Central memory CD8-positive, alpha-beta T cell (primary cell): Measurements from ENCODE around the gene CDK6.
A peak's percentile ranks its signal among the peaks of the same experiment; 100 is the strongest.

Experiments
- ATAC-seq: fragments of 150-1000 bp; cut with Tn5 transposase; replicated peaks from 2 replicates; pipeline ENCODE4 v1.10.0; 2022; ENCODE audit warnings: mild to moderate bottlenecking, moderate FRiP score, moderate number of reproducible peaks; ENCODE audit not compliant: poor library complexity, severe bottlenecking; ENCODE audit errors: extremely low read depth
- DNase-seq, 2 donors: peaks; one replicate each; pipeline ENCODE4 v3.0.0; 2021; ENCODE audit warnings: low spot score in 2 of 2
- H3K27ac Mint-ChIP-seq: one replicate; pipeline ENCODE4 v1.8.0; 2022; ENCODE audit warnings: low read depth, mild to moderate bottlenecking, moderate library complexity, mixed read lengths
- H3K27me3 Mint-ChIP-seq: one replicate; pipeline ENCODE4 v1.8.0; 2022; ENCODE audit warnings: mixed read lengths
- H3K36me3 Mint-ChIP-seq: one replicate; pipeline ENCODE4 v1.8.0; 2022; ENCODE audit warnings: mild to moderate bottlenecking, moderate library complexity, mixed read lengths; ENCODE audit not compliant: insufficient read depth
- H3K4me1 Mint-ChIP-seq: one replicate; pipeline ENCODE4 v1.8.0; 2022; ENCODE audit warnings: mixed read lengths
- H3K4me3 Mint-ChIP-seq: one replicate; pipeline ENCODE4 v1.8.0; 2022; ENCODE audit warnings: mild to moderate bottlenecking, moderate library complexity, mixed read lengths
- H3K9me3 Mint-ChIP-seq: one replicate; pipeline ENCODE4 v1.8.0; 2022; ENCODE audit warnings: mixed read lengths

The CDK6 gene

DNA sequence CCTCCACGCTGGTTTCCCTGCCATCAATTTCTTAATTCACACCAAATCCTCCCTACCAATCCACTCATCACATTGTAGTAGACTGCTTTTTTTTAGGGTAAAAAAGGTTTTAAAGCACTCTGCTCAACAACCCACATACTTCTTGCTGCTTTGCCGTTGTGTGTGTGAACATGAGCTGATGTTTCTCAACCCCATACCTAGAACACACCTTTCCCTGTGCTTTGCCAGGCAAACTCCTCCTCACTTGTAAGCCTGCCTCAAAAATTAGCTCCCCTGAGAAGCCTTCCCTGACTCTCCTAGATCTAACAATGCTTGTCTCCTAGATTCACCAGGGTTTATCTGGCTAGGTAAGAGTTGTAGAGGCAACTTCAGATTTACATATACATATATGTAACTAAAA, 127.2 kb downstream of the CDK6 start:
- ATAC-seq (no peak), DNase-seq (no peak)
- Mint-ChIP-seq H3K4me1 (peaks cover 21% of the 10 kb centered on the region), H3K9me3 (no peaks in the 10 kb centered on the region), H3K27ac (no peak overlapping the region), H3K4me3 (no peak overlapping the region), H3K27me3 (no peaks in the 10 kb centered on the region), H3K36me3 (peaks cover 2% of the 10 kb centered on the region)

DNA sequence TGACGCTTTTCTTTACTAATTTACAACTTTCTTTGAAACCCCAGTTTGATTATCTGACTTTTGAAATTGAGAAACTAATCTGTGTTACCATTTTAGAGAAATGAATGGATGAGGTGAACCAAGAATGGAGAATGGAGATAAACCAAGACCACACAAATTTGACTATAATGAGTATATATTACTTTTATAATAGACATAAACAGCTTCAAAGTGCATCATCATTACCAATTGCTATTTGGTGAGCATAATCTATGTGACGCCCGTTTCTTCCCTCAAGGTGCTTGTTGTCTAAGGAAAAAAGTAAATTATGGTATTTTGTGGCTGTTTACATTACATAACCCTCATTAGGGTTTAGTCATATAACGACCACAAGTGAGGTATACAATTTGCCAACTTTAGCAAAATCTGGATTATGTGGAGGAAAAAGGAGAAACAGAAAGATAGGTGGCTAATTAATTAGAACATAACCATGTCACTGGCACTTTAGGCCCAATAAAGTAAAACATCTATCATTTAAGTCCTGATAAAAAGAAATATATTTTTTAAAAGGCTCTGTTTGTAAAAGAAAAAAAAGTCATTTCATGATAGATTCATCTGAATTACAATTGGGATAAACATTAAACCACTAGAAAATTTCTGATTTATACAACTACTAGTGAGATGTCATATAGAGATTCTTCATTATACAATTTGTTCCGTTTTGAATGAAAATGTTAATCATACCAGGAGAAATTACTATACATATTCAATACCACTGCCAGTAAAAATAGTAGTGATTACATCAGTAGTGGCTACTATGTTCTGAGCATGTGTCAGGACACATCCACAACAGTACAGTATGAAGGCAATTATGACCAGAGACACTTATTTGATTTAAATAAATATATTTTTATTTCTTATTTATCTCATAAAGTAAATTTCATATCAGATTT, 128.0 kb downstream of the CDK6 start:
- Mint-ChIP-seq H3K27me3 (no peaks in the 10 kb centered on the region), H3K4me1 (peaks cover 17% of the 10 kb centered on the region), H3K27ac (peak overlapping the region; percentile 38), H3K36me3 (peaks cover 2% of the 10 kb centered on the region), H3K4me3 (no peak overlapping the region), H3K9me3 (no peaks in the 10 kb centered on the region)
- ATAC-seq (no peak), DNase-seq (no peak)

DNA sequence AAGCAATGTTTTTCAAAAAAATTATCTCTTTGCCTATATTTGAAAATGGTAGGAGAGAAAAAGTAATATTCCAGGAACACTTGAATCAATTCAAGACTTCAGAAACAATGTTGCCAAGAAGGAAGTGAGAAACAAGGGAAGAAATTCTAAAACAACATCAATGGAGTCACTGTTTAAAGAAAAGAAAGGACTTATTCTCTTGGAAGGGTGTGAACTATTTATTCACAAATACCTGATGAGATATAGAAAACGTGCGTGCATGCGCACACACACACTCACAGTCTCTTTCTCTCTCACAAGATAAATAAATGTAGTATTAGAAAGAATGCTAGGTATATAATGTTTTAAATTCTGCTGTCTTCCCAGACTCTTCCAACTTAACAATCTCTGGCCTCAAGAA, 128.9 kb downstream of the CDK6 start:
- Mint-ChIP-seq H3K4me1 (peaks cover 17% of the 10 kb centered on the region), H3K27ac (no peak overlapping the region), H3K4me3 (no peak overlapping the region), H3K9me3 (no peaks in the 10 kb centered on the region), H3K27me3 (no peaks in the 10 kb centered on the region), H3K36me3 (peaks cover 2% of the 10 kb centered on the region)
- ATAC-seq, result no peak
- DNase-seq, result no peak

DNA sequence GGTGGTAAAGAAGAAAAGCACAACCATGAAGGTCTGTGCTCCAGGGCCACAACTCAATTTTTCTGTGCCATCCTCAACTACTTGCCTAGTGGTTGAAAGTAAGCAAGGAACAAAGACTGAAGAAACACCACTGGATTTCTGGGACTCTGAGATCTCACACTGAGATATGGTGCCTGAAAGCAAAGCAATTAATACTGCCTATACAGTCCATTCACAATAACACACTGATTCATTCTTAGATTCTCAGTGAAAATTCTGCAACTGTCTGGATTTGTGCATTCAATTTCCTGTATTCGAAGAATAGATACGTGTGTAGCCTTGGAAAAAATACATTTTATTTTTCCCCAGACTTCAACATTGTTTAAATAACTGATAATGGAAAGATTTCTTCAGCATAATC, 129.8 kb downstream of the CDK6 start:
- Mint-ChIP-seq H3K27me3 (no peaks in the 10 kb centered on the region), H3K27ac (no peak overlapping the region), H3K4me1 (peaks cover 17% of the 10 kb centered on the region), H3K4me3 (no peak overlapping the region), H3K9me3 (no peaks in the 10 kb centered on the region), H3K36me3 (peaks cover 2% of the 10 kb centered on the region)
- ATAC-seq (no peak), DNase-seq (no peak)

DNA sequence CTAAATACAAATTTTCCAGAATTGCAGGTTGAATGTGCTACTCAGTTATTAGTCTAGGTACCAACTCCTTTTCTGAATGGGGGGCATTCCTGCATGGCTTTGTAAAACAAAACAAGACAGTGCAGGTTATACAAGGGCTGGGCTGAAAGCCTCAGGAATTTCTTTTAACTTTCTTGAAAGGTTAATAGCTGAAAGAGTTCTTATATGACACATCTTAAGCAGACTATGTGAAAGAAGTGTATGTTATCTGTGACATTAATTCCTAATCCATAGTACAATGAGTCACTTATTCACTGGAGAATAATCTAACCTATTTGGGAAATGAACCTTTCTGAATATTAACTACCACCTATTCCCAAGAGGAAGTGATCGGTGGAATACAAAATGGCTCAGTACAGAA, 130.5 kb downstream of the CDK6 start:
- H3K4me1 Mint-ChIP-seq, result peaks cover 17% of the 10 kb centered on the region
- no peak overlapping the region for H3K27ac Mint-ChIP-seq
- H3K27me3 Mint-ChIP-seq, result no peaks in the 10 kb centered on the region
- no peak overlapping the region for H3K4me3 Mint-ChIP-seq
- DNase-seq, result no peak
- peaks cover 1% of the 10 kb centered on the region for H3K36me3 Mint-ChIP-seq
- no peaks in the 10 kb centered on the region for H3K9me3 Mint-ChIP-seq
- ATAC-seq, result no peak

DNA sequence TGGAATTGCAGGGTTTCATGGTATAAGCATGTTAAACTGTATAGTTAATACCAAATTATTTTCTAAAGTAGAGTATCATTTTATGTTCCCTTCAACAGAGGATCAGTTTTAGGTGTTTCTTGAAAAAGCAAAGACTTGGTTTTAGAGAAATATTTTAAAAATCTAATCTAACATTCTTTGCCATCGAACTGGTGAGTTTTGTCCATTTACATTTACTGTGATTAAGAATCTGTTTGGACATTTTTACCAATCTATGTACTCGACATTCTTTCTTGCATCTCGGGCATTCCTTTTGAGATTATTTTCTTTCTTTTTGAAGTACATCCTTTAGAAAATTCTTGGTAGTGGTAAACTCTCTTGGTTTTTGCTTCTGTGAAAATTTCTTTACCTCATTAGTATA, 131.5 kb downstream of the CDK6 start:
- peaks cover 24% of the 10 kb centered on the region for H3K4me1 Mint-ChIP-seq
- no peaks in the 10 kb centered on the region for H3K9me3 Mint-ChIP-seq
- H3K4me3 Mint-ChIP-seq, result no peak overlapping the region
- DNase-seq (no peak), ATAC-seq (no peak)
- no peaks in the 10 kb centered on the region for H3K27me3 Mint-ChIP-seq
- no peak overlapping the region for H3K27ac Mint-ChIP-seq
- peaks cover 1% of the 10 kb centered on the region for H3K36me3 Mint-ChIP-seq

DNA sequence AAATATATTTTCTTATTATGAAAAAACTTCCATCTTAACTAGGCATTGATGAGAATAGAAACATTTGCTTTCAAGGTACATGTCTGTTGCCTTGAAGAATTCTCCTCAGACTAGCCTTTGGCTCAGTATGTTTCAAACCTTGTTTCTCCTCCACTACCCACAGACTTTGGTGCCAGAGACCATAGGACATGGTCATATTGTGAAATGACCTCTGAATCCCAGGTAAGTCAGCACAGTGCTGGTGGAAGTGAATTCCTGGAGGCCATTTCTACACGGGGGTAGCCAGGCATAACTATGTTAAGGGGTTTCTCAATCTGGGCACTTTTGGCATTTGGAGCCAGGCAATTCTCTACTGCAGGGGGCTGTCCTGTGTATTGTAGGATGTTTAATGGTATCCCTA, 133.8 kb downstream of the CDK6 start:
- no peak for DNase-seq
- peaks cover 1% of the 10 kb centered on the region for H3K36me3 Mint-ChIP-seq
- H3K27me3 Mint-ChIP-seq, result no peaks in the 10 kb centered on the region
- no peak for ATAC-seq
- H3K4me3 Mint-ChIP-seq, result no peak overlapping the region
- H3K4me1 Mint-ChIP-seq, result peaks cover 12% of the 10 kb centered on the region
- H3K9me3 Mint-ChIP-seq, result no peaks in the 10 kb centered on the region
- no peak overlapping the region for H3K27ac Mint-ChIP-seq

DNA sequence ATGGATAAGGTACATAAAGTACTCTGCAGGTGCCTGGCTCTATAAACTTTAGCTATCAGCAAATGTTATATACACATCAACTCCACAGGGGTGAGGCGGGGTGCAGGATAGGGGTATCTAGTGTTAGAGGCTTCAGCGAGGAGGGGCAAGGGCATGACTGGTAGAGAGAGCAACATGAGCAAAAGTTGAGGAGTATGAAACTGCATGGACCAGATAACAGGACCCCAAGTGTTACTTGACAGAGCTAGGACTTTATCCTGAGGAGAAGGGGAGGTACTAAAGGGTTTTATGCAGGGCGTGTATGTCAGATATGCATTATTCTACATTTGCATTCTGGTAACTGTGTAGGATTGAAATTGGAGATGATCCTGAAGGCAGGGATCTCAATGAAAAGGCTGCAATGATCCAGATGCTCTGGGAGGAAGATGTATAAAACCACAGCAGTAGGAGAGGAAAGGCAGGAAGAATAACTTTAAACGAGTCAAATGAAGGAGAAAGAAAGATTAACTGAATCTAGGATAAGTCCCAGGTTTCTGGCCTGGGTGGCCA, 136.3 kb downstream of the CDK6 start:
- H3K27ac Mint-ChIP-seq, result peak overlapping the region; percentile 14
- H3K4me1 Mint-ChIP-seq, result peaks cover 7% of the 10 kb centered on the region
- DNase-seq (no peak), ATAC-seq (no peak)
- H3K36me3 Mint-ChIP-seq, result peaks cover 4% of the 10 kb centered on the region
- no peaks in the 10 kb centered on the region for H3K9me3 Mint-ChIP-seq
- no peak overlapping the region for H3K4me3 Mint-ChIP-seq
- no peaks in the 10 kb centered on the region for H3K27me3 Mint-ChIP-seq

DNA sequence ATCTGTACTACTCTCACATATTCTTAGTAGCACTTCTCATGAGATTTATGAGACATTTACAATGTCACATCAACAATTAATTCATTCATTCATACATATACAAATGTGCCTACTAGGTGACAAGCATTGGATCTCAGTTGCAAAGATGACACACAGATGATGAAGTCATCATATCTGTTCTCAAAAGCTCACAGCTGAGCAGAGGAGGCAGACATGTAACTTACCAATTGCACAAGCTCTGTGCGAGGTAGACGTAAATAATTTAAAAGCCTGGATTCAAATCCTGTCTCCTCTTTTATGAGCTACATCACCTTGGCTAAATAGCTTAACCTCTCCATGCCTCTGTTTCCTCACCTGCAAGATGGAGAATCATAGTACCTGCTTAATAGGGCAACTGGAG, 136.8 kb downstream of the CDK6 start:
- Mint-ChIP-seq H3K36me3 (peaks cover 4% of the 10 kb centered on the region), H3K27me3 (no peaks in the 10 kb centered on the region), H3K27ac (peak overlapping the region; percentile 14), H3K9me3 (no peaks in the 10 kb centered on the region), H3K4me1 (peaks cover 7% of the 10 kb centered on the region), H3K4me3 (no peak overlapping the region)
- no peak for ATAC-seq
- no peak for DNase-seq

DNA sequence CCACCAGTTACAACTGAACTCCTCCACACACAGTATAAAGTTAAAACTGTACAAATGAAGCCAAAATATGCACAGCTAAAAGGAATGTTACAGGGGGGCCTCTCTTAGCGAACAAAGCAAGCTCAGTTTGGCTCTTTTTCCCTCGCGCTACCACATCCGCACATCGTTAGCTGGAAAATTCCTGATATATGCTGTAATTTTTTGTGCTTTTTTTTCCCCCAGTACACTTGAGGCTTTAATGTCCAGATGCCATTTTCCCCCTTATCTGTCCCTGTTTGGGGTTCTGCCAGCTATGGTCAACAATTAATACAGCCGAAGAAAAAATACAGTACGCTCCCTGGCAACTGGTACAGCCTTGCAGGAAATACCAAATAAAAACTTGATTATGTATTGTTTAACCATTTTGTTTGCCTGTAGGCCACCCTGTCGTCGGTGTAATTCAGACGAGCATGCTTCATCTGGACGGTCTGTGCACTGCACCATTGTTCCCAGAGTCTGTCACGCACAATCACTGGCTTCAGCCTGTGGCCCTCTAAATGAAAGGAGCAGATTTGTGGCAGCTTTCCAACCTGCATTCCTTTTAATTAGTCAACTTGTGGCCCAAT, 138.0 kb downstream of the CDK6 start:
- no peaks in the 10 kb centered on the region for H3K9me3 Mint-ChIP-seq
- no peak for DNase-seq
- H3K36me3 Mint-ChIP-seq, result peaks cover 5% of the 10 kb centered on the region
- H3K27ac Mint-ChIP-seq, result no peak overlapping the region
- H3K4me3 Mint-ChIP-seq, result no peak overlapping the region
- ATAC-seq, result no peak
- H3K4me1 Mint-ChIP-seq, result peaks cover 7% of the 10 kb centered on the region
- H3K27me3 Mint-ChIP-seq, result no peaks in the 10 kb centered on the region

DNA sequence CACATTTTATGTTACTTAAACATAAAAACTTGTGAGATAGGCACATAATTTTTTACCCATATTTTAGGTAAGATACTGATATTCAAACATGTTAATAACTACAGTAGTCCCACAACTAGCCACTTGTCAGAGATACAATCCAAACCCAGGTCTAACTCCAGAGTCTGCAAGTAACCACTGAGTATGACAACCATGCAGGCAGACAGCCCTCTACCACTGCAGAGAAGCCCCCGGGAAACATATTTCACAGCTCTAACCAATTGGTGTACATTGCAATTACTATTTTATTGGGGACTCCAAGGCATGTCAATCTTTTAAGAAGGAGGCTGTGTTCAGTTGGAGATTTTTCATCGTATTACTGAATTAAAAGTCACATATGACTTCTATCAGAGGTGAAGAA, 139.0 kb downstream of the CDK6 start:
- H3K27ac Mint-ChIP-seq, result no peak overlapping the region
- DNase-seq, result no peak
- H3K27me3 Mint-ChIP-seq, result no peaks in the 10 kb centered on the region
- no peak for ATAC-seq
- peaks cover 5% of the 10 kb centered on the region for H3K36me3 Mint-ChIP-seq
- no peaks in the 10 kb centered on the region for H3K9me3 Mint-ChIP-seq
- peaks cover 7% of the 10 kb centered on the region for H3K4me1 Mint-ChIP-seq
- H3K4me3 Mint-ChIP-seq, result no peak overlapping the region

DNA sequence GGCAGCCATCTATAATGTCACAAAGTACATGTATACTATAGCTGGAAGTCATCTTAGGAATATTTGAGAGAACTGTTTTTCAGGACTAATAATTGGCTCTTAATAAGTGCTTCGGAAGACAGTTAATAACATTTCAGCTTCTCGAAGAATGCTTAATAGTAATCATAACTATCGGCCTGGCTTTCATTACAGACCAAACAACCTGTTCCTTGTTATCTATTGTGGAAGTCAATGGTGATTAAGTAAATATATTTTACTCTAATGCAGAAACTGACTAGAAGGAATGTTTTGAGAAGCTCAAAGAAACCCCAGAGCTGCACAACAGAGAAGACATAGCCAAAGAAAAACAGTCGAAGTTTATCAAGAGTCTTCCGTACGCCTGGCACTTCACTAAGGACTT, 139.4 kb downstream of the CDK6 start:
- DNase-seq, result no peak
- Mint-ChIP-seq H3K9me3 (no peaks in the 10 kb centered on the region), H3K4me3 (no peak overlapping the region), H3K27ac (no peak overlapping the region), H3K27me3 (no peaks in the 10 kb centered on the region), H3K36me3 (peaks cover 5% of the 10 kb centered on the region), H3K4me1 (peaks cover 7% of the 10 kb centered on the region)
- no peak for ATAC-seq

DNA sequence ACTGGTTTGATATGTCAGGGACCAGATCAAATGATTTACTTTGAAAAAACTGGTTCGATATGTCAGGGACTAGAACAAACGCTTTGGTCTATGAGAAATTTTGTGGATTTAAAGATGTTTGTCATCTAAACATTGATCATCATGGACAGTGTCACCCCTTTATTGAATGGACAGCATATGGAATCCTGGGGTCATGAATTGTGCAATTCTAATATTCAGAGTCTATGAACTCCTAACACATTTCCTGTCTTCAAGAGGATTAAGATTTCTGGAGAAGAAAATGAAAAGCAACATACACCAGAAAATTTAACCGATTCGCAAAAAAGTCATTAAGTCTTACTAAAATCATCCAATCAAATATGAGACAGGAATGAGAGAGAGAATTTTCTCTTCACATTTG, 139.8 kb downstream of the CDK6 start:
- Mint-ChIP-seq H3K27ac (no peak overlapping the region), H3K27me3 (no peaks in the 10 kb centered on the region), H3K4me3 (no peak overlapping the region), H3K36me3 (peaks cover 5% of the 10 kb centered on the region), H3K4me1 (peaks cover 7% of the 10 kb centered on the region), H3K9me3 (no peaks in the 10 kb centered on the region)
- DNase-seq, result no peak
- no peak for ATAC-seq
